DMS53 treated with DMSO at 0.1 percent for 48 hours (cell line): ENCODE measurements around the gene CDH5.

Experiments
- DNase-seq: peaks from one replicate; lab custom pipeline; 2025; ENCODE audit not compliant: unreplicated experiment; lab: John Stamatoyannopoulos, UW

The CDH5 gene

GRCh38 chr16:66352304-66352703, 14.2 kb upstream of the CDH5 start:
- no peak for DNase-seq

GRCh38 chr16:66353055-66353454, 13.4 kb upstream of the CDH5 start:
- no peak for DNase-seq

- DNase-seq = no peak
Observed at GRCh38 chr16:66354034-66354909, 12.2 kb upstream of the CDH5 start.

GRCh38 chr16:66355526-66355925, 11.0 kb upstream of the CDH5 start:
- DNase-seq = no peak

GRCh38 chr16:66357523-66357928, 9.0 kb upstream of the CDH5 start:
- DNase-seq = peak; percentile 38

- no peak for DNase-seq
Observed at GRCh38 chr16:66358231-66358630, 8.3 kb upstream of the CDH5 start.

GRCh38 chr16:66359012-66359411, 7.5 kb upstream of the CDH5 start:
- DNase-seq = no peak

GRCh38 chr16:66359811-66360608, 6.5 kb upstream of the CDH5 start:
- no peak for DNase-seq

GRCh38 chr16:66360624-66361324, 5.7 kb upstream of the CDH5 start:
- no peak for DNase-seq

GRCh38 chr16:66361604-66362135, 4.8 kb upstream of the CDH5 start:
- no peak for DNase-seq

GRCh38 chr16:66363211-66363777, 3.2 kb upstream of the CDH5 start:
- no peak for DNase-seq

GRCh38 chr16:66364117-66364958, 2.2 kb upstream of the CDH5 start:
- no peak for DNase-seq

GRCh38 chr16:66364959-66365306, 1.6 kb upstream of the CDH5 start:
- DNase-seq = no peak

GRCh38 chr16:66365651-66366050, 840 bp upstream of the CDH5 start:
- no peak for DNase-seq

- no peak for DNase-seq
Observed at GRCh38 chr16:66367968-66368891, 1.7 kb downstream of the CDH5 start.

GRCh38 chr16:66369055-66369592, 2.6 kb downstream of the CDH5 start:
- no peak for DNase-seq

GRCh38 chr16:66370786-66371684, 4.5 kb downstream of the CDH5 start:
- DNase-seq = no peak
